HG02759 (cell line): ENCODE data around the gene SLIT3.

Experiments used
- ATAC-seq: cut with Tn5 transposase; IDR thresholded peaks from one replicate; pipeline ENCODE4 v1.9.1; 2021; ENCODE audit warnings: mild to moderate bottlenecking, moderate library complexity; ENCODE audit not compliant: unreplicated experiment

Gene SLIT3

DNA sequence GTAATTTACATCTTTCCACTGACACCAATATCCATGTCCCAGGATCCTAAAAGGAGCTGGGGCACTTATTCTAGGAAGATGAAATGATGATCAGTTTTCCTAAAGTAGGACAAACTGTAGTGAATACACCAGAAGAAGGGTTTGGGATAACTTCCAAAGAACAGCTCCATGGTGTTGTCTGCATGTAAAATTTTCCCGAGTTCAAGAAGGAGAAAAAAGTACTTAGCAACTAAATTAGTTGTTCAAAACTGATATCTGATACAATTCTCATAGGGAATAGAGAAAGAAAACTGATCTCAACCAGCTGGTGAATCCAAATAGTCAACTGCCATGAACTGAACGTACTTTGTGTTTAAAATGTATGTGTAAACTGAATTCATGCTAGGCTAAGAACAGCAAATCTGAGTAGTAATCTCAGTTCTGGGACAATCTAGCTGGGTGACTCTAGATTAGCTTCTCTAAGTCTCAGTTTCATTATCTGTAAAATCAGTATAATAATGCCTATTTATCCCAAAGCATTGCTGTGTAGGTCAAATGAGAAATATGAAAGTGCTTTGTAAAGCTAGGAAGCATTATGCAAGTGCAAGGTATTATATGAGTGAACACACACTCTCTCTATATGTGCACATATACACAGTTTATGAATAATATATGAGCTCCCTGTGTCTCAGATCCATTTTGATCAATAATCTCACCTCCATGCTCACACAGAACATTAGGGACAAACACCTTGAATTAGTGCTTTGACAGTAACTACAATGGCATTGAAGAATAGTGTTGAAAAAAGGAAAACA is 357.7 kb downstream of the SLIT3 start:
- no peak for ATAC-seq

DNA sequence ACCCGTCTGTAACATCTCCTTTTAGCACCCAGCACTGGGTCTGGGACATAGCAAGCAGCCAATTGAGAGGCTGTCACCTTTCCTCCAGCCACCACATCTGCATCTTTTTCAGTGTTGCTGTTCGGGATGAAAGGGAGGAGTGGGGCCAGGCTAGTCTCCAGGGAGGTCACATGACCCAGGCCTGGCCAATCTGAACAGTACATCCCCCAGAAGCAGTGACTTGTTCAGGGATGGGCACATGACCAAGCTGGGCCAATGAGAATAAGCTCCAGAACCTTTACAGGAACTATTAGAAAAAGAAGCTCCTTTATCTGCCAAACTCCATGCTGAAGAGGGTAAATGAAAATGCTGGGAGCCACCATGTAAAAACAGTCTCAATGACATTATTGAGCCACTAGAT is 359.0 kb downstream of the SLIT3 start:
- ATAC-seq: no peak

DNA sequence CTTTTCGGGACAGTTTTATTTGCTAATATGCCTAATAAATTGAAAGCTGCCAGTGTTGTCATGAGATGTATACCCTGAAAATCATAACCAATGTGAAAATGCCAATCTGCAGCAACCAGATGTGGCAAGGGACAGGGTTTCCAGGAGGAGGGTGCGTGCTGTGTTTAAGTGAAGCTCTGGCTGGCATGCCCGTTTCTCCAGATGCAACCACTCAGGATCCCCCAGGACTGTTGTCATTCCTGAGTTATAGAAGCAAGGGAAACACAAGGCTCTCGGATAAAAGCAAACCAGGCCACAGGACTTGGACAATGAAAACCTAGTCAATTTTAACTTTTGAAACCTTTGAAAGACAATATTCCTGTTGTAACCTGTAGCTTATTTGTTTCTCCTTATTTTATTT is 360.2 kb downstream of the SLIT3 start:
- no peak for ATAC-seq

DNA sequence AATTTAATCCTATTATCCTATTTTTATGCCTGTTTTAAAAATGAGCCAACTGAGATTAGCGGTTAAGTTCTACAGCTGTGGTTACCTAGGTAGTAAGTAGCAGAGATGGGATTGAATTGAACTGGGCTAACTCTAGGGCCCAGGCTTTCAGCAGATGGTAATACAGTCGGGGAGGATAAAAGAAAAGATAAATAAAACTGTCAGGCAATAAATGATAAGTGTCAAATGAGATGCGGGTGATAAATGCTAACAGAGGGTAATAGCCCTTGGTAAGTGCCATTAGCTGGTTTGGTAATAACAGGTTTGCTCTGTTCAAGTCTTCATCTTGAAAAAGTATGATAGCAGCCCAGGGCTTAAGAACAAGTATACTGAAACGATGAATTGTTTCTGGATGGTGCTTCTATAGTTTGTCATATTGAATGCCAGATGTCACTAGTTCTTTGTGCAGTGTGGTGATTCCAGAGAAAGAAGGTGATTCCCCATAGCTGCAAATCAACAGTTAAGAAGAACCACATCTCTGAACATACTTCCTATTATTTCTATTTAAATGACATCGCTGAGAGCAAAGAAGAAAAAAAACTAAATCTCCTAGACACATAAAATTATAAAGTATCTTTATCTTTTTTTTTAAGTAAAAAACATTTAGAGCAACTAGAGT is 360.9 kb downstream of the SLIT3 start:
- ATAC-seq: no peak

DNA sequence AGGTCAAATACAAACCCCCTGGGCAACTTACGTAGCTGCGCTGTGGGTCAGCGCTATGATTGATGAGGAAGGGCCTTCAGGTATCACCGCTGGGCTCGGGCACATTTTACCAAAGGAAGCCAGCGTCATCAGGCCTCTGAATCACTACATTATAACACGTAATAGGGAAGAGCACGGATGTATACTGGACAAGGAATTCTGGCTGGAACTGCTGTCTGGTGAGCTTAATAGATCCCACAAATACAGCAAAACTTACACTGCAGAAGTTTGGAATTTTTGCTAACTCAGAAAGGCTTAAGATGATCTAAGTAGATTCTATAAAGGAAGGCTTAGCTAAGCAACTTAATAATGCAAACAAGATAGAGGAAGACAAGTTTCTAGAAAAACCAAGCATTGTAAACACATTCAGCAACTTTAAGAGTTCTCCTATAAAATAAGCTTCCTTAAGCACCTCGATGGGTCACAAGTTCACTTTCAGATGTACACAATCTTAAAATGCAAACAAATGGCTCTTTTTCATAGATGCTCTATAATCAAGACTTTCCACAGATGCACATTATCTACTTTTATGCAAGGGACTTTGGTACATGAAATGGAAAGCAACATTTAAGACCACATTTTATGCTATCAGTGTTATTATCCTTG is 361.7 kb downstream of the SLIT3 start:
- ATAC-seq: no peak

DNA sequence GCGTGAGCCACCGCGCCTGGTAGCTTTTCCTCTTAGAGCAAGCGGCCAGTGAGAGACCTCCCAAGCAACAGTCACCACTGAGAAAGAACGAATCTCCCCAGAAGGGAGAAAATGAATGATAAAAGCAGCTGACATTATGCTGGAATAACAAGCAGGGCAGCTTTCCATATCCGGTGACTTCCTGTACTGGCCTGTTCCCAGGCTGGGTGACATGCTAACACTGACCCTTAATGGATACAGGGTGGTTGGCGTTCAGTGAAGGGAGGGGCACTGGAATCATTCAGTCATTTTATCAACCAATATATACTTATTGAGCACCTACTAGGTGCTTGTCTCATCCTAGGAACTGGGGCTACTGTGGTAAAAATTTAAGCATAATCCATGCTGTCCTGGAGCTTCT is 364.4 kb downstream of the SLIT3 start:
- no peak for ATAC-seq

DNA sequence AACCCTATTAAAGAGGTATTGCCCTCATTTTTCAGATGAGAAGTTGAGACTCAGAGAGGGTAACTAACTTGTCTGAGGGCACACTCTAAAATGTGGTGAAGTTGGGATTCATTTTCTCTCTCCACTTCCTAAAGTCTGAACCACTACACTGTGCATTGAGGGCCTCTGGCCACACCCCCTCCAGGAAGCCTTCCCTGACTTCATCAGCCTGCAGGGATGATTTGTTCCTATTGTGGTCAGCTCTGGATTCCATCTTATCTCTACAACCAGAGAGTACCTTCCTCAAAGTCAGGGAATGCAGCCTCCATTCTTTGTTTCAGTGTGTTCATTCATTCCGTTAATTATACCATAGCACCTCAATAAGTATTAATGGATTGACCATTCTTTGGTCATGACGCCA is 365.8 kb downstream of the SLIT3 start:
- no peak for ATAC-seq

DNA sequence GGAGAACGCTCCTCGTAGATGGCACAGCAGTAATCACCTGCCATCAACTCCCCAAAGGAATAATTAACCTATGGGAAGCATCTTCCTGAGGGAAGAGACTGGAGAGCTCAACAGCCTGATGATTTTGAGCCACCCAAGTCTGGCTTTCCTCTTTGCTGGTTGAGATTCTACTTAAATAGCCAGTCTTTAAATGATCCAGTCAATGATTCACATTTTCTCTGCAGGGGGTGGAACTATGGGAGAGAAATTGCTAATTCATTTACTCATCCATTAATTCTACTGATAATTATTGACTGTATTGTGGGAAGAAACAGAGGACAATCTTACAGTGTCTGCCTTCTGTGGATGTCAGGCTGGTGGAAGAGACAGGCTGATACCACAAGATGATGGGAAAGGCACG is 366.8 kb downstream of the SLIT3 start:
- no peak for ATAC-seq

DNA sequence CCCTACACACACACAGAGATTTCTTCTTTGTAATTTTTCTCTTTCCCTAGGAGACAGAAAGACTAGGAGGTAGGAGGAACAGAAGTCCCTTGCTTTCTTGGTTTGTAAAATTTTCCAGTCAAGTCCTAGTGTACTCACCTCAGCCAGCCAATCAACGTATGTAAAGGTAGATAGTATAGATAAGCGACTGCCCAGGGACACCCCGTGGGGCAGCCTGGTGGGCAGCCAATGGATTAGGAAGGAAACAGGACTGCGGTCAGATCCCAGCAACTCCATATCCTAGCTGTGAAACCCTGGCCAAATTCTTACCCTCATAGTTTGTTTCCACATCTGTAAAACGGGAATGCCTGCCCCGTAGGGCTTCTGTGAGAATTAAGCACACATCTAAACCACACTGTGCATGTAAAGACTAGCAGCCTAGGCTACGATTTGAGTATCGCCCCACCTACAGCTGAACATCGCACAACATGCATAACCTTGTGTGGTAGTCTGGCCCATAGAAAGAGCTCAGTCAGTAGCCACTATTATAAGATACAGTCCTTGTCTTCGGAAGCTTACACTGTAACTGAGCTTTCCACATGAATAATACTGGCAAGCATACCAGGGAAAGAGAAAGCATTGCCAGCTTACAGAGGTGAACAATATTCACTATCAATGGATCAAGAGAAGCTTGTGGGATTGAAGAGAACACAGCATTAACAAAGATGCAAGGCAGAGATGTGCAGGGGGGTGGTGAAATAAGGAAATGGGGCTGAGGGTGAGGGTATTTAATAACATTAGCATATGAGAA is 368.3 kb downstream of the SLIT3 start:
- ATAC-seq: no peak

DNA sequence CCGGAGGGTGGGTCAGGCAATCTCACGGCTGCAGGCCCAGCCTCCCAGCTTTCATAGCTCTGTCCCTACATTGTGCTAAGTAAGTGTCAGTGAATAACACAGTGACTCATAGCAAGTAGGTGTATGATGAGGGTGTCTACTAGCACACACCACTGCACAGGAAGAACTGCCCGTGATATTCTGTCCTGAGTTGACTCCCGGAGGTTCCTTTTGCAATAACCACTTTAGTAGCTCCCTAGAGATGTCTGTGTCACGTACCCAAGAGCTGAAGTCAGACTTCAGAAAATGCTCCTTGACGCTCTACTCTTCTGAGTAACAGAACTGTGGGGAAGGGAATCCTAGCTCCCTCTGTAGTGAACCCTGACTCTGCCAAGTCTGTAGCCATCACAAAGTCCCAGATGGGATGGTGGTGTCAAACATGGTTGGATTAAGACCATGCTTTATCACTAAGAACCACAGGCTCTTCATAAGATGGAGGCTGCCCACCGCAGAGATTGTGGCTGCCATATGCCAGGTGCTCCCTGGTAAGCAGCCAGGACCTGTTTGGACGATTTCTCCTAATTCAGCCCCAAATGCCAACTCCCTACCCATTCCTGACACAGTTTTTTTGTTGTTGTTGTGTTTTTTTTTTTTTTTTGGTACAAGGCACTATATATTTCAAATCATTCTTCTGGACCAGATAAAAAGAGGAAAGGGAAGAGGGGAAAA is 369.1 kb downstream of the SLIT3 start:
- no peak for ATAC-seq

DNA sequence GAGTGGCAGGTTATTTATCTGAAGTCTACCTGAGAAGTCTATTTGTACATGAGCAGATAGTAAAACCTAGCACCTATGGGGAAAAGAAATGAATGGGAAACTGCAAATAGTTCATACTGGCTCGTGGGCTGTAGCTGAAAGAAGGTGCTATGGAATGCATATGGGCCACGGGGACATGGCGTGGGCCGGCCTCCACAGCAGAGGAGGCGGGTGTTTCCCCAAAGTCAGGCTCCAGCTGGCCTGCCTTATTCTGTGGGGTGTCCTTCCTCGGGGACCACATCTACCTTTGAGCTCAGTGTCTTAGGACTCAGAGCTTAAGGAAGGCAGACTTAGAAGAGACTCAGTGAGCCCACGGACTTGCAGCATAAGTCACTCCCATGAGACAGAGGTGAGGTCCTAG is 371.3 kb downstream of the SLIT3 start:
- ATAC-seq: no peak

DNA sequence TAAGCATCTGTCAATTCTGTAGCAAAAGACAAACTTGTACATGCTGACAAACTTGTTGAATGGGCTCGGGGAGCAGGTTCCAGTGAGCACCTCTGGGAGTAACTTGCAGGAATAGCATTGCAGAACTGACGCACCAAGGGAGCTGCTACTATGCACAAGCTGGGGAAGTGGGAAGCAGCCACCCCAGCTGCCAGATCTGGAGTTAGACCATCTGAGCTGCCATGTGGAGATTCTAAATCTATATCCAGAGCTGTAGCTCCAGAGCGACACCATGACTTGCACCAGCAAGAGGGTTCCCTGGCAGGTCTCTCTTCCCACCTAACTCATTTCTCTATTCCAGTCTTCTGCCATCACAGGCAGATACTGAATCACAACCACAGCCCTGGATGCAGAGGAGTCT is 375.8 kb downstream of the SLIT3 start:
- no peak for ATAC-seq

DNA sequence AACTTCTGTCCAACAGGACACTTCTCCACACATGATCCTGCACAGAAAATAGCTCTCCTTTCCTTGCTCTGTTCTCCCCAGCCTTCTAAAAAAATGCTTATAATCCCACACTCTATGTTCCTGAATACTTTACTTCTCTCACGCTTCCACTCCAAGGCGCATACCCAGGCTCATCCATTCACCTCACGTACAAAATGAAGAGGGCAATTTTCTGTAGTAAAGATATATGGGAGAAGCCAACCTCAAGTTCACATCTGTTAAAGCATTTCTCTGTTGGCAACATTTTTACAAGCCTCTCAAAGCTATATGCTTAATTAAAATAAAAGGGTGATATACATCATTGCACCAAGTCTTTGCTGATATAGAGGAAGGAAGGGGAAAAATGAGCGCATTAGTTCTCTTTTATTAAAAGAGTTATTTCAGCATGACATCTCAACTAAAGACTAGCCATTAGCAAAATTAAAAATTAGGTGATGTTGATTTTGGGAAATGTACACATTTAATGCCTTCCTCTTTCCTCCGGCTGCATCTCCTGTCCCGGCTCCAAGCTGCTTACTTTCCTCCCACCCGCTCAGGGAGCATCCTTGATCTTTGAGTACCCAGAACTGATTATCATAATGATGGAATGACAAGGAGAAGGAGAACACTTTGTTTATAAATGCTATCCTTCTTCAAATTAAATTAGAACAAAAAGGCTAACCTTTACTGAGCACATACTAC is 379.6 kb downstream of the SLIT3 start:
- no peak for ATAC-seq

DNA sequence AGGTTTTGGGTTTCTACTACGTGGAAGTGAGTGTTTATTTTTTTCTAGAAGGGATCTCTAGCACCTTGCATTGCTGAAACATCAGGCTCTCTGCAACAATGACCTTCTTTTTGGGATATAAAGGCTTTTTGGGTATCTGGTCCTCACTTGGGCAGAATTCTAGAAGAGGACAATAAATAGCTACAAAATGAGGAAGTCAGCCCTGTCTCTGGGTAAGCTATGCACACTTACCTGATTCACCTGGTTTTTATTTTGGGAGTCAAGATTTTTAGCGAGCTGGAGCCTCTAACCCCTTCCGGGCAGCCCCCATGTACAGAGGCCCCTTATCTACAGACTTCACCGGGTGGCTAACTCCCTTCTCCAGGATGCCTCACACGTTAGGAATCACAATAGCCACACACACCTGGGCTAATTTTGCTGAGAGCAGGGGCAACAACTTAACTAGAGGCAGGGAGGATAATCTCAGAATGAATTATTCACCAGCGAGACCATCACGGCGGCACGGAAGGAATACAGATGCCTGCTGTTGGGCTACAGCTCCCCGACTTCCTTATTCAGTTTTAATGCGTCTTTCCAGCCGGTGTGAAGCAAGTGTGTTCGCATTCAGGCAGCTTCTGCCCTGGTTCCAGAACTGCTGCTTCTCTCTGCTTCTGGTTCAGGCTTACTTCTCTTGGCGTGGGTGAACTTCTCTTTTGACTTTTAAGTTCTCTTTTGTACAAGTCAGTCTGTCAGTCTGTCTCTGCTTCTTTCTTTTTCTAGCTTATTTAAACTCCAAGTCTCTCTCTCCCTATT is 380.7 kb downstream of the SLIT3 start:
- no peak for ATAC-seq

DNA sequence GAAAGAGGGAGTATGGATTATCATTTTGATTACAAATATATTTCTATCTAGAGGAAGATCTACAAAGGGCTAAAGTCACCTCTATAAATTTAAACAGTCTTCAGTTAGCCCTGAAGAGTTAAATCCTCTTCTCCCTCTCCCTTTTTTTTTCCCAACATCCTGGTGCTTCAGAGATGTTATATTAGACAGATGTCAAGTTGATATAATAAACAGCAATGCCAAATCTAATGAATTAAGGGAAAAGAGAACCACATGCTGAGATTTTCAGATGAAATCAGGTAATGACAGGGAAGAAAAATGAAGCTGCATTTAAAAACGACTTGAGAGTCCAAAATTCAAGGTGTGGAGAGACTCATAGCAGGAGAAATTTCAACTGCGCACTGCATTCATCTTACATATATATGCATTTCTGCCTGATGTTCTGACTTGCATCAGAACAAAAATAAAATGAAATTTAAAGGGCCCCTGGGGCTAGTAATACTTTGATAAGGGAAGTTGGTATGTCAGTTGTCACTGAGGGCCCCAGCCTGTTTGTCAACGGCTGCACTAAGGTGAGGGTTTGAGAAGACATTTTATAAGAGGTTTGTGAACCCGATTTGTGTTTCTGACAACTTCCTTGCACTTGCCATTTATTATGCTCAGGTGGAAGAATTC is 382.9 kb downstream of the SLIT3 start:
- no peak for ATAC-seq

DNA sequence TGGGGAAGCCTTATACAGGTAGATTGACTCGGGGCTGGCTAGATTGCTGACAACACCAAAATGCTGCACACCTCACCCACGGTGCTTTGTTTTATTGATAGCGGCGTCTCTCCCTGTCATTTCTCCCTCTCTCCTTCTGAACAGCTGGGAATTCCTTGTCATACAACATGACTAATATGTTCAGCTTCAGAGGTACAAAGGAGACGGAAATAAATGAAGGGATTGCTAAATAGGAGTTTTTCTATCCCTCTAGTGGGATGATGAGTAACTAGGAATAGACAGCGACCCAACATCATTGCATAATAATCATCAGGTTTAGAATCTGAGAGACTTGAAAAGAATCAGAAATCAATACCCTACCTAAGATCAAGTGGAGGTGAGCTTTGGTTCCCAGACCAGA is 384.1 kb downstream of the SLIT3 start:
- ATAC-seq: no peak

DNA sequence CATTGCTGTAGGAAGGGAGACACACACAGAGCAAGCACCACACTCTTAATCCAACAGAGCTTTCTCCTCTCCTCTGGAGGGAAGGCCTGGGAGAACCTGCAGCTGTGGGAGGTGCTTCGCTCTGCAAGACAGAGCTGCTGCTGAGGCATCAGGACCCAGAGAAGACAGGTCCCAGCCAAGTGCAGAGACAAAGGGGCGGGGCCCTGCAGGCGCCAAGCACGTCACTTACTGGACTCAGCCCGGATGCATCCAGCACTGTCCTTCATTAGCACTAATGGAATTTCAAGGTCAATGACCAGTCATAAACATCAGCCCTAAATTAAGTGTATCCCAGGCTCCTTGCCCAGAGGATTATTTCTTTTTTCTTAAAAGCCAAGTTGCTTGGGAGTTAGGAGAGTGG is 384.7 kb downstream of the SLIT3 start:
- ATAC-seq: no peak

DNA sequence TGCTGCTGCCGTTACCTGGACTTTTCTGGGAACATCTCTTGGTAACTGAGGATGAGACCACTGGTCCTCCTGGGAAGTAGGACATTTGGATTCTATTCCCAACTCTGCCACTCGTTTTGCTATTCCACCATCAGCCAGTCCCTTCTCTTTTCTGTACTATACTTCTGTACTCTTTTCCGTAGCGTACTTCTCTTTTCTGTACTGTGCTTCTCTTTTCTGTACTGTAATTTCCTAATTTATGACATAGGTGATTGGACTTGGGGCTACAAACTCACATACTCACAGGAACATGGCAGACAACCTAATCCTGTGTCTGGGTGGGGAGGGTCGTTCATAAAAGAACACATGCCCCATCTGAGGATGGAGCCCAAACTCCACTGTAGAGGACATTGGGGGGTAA is 386.4 kb downstream of the SLIT3 start:
- no peak for ATAC-seq

DNA sequence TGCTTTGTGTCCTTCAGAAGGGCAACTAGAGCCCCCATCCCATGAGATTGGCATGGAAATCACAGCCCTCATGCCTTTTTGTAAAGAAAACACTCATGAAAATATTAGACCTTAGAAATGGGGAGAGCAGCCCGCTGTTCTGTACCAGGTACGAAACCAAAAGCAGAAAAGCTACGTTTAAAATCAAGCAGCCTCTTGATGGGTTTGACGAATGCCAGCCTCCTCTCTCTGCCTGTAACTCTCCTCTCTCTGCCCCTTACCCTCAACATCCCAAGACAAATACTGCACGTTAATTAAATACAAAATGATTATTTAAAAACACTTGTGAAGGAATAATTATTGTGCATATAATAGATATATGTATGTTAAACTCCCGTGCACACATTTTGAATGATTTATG is 390.1 kb downstream of the SLIT3 start:
- ATAC-seq: no peak
